Activated CD8-positive, alpha-beta T cell treated with anti-CD3 and anti-CD28 coated beads, Interleukin-2, amount 10 ng/mL, durations not matched to agents 7 days and 5 days (primary cell): ENCODE results near the gene HEATR3. TPM values are rescaled to one million over a fixed set of nuclear protein-coding genes. Genes with fewer than 3 reads are reported as not detected.

ENCODE experiments used
- ATAC-seq: fragments of 150-1000 bp; cut with Tn5 transposase; one replicate; pipeline ENCODE4 v1.10.0; 2021; ENCODE audit warnings: moderate library complexity
- CTCF ChIA-PET: fragments of 350-600 bp; sonication (Branson Sonifier 250); formaldehyde crosslinking; loops from one replicate; lab custom pipeline; 2021; ENCODE audit warnings: antibody characterized with exemption; lab: Charles Lee
- POLR2A ChIA-PET: fragments of 350-600 bp; sonication (Branson Sonifier 250); formaldehyde crosslinking; loops from one replicate; lab custom pipeline; 2021; ENCODE audit warnings: antibody characterized with exemption; lab: Charles Lee
- DNase-seq: peaks from one replicate; pipeline ENCODE4 v3.0.0-alpha.2; 2020
- H3K27ac Mint-ChIP-seq: one replicate; pipeline ENCODE4 v1.8.0; 2021; ENCODE audit warnings: mild to moderate bottlenecking, mixed read lengths
- H3K27me3 Mint-ChIP-seq: one replicate; pipeline ENCODE4 v1.8.0; 2021; ENCODE audit warnings: low read depth, mixed read lengths
- H3K36me3 Mint-ChIP-seq: one replicate; pipeline ENCODE4 v1.8.0; 2021; ENCODE audit warnings: low read depth, mixed read lengths
- H3K4me1 Mint-ChIP-seq: one replicate; pipeline ENCODE4 v1.8.0; 2021; ENCODE audit warnings: low read depth, mixed read lengths
- H3K4me3 Mint-ChIP-seq: one replicate; pipeline ENCODE4 v1.8.0; 2021; ENCODE audit warnings: mild to moderate bottlenecking, mixed read lengths
- H3K9me3 Mint-ChIP-seq: one replicate; pipeline ENCODE4 v1.8.0; 2022; ENCODE audit warnings: mixed read lengths; ENCODE audit not compliant: insufficient read depth
- total RNA-seq, 2 experiments: library from RNA; stranded (reverse); gene quantifications; one replicate each; pipeline ENCODE4 v1.2.3, GENCODE V29; 2021

Gene HEATR3
- total RNA-seq, 2 experiments from 2014 or later: 29.7 to 31.7 TPM

DNA sequence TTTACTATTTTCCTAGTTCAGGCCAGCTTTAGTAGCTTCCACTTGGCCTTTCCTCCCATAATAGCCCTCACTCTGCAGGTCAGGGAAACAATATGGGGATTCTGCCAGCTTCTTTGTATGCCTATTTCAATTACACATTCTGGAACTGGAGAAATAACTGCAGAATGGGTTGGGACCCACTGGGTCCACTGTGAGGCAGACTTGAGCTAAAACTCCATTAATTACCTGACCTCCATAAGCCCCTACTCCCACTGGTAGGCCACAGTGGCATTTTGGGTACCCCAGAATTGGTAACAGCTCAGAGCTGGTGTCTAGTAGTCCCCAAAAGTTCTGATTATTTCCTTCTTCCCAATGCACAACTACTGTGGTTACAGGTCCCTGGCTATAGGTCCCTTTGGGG, 70.6 kb downstream of the HEATR3 start:
- H3K9me3 Mint-ChIP-seq: no peaks in the 10 kb centered on the region
- ChIA-PET POLR2A (interaction anchor here (1.3 kb wide), 1 partner anchor 71 kb away, joined by 3 read pairs; the partner anchor contains the start of gene HEATR3), CTCF (interaction anchor here (1.1 to 3.5 kb wide), 5 partner anchors 12 to 218 kb away, joined by 3 to 36 read pairs (median 6); partner anchors contain the start of gene CNEP1R1)
- ATAC-seq (no peak), DNase-seq (no peak)
- H3K4me3 Mint-ChIP-seq: no peak overlapping the region
- no peaks in the 10 kb centered on the region for H3K36me3 Mint-ChIP-seq
- no peaks in the 10 kb centered on the region for H3K4me1 Mint-ChIP-seq
- H3K27ac Mint-ChIP-seq: no peak overlapping the region
- peaks cover 5% of the 10 kb centered on the region for H3K27me3 Mint-ChIP-seq

DNA sequence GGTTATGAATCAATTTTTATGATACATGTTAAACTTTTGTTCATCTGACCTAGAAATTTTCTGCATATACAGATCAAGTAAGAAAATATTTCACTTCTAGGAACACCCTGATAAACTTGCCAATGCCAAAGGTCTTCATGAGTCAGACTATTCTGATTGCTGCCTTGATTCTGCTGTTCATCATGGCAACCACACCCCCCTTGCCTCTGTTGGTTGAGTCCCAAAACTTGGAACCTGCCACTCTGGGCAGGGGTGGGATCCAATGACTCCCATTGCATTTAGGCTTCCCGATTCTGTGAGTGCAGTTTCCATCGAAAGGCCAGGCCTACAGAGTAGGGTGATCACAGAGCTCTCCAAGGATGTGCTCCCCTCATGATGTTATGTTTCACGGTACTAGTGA, 71.5 kb downstream of the HEATR3 start:
- POLR2A ChIA-PET: no interaction called here
- Mint-ChIP-seq H3K36me3 (no peaks in the 10 kb centered on the region), H3K9me3 (no peaks in the 10 kb centered on the region), H3K4me3 (no peak overlapping the region), H3K4me1 (no peaks in the 10 kb centered on the region), H3K27ac (no peak overlapping the region), H3K27me3 (peaks cover 3% of the 10 kb centered on the region)
- ATAC-seq (no peak), DNase-seq (no peak)
- CTCF ChIA-PET: interaction anchor here (0.6 to 0.9 kb wide), 2 partner anchors 73 to 217 kb away, joined by 3 read pairs; no protein-coding TSS in a partner anchor

DNA sequence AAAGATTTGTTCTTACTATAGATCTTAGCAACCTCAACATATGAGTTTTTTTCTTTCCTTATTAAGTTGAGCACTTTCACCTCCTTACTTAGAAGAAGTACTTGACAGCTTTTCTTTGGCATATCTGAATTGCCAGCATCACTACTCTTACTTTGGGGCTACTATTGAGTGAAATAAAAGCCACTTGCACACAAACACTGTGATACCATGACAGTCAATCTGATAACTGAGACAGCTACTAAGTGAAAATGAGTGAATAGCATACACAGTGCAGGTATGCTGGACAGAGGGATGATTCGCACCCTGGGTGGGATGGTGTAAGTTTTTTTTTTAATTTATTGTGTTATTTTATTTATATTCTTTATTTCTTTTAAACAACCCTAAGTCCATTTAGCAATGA, 73.8 kb downstream of the HEATR3 start:
- ChIA-PET POLR2A (no interaction called here), CTCF (interaction anchor here (0.5 kb wide), 1 partner anchor 1896 kb away, joined by 3 read pairs; no protein-coding TSS in a partner anchor)
- no peak overlapping the region for H3K4me3 Mint-ChIP-seq
- ATAC-seq: no peak
- H3K27ac Mint-ChIP-seq: no peak overlapping the region
- H3K9me3 Mint-ChIP-seq: no peaks in the 10 kb centered on the region
- H3K27me3 Mint-ChIP-seq: no peaks in the 10 kb centered on the region
- no peaks in the 10 kb centered on the region for H3K36me3 Mint-ChIP-seq
- DNase-seq: no peak
- H3K4me1 Mint-ChIP-seq: no peaks in the 10 kb centered on the region

DNA sequence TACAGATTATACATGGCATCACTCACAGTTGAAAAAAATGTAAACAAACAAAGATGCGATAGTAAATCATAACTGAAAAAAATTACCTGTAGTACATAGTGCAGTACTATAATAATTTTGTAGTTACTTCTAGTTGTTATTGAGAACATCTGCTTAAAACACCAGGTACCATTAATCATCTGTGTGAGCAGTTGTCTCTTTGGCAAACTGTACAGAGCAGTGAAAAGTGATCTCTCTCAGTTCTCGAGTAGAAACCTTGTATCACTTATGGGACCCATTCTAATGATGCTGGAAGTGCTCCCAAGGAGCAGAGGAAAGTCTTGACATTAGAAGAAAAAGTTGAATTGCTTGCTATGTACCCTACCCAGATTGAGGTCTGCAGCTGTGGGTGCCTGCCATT, 78.4 kb downstream of the HEATR3 start:
- ATAC-seq: no peak
- DNase-seq: no peak
- H3K4me1 Mint-ChIP-seq: no peaks in the 10 kb centered on the region
- CTCF ChIA-PET: interaction anchor here (1.0 kb wide), 1 partner anchor 66 kb away, joined by 4 read pairs; no protein-coding TSS in a partner anchor
- H3K36me3 Mint-ChIP-seq: no peaks in the 10 kb centered on the region
- H3K4me3 Mint-ChIP-seq: no peak overlapping the region
- no peaks in the 10 kb centered on the region for H3K9me3 Mint-ChIP-seq
- no peak overlapping the region for H3K27ac Mint-ChIP-seq
- POLR2A ChIA-PET: no interaction called here
- no peaks in the 10 kb centered on the region for H3K27me3 Mint-ChIP-seq

DNA sequence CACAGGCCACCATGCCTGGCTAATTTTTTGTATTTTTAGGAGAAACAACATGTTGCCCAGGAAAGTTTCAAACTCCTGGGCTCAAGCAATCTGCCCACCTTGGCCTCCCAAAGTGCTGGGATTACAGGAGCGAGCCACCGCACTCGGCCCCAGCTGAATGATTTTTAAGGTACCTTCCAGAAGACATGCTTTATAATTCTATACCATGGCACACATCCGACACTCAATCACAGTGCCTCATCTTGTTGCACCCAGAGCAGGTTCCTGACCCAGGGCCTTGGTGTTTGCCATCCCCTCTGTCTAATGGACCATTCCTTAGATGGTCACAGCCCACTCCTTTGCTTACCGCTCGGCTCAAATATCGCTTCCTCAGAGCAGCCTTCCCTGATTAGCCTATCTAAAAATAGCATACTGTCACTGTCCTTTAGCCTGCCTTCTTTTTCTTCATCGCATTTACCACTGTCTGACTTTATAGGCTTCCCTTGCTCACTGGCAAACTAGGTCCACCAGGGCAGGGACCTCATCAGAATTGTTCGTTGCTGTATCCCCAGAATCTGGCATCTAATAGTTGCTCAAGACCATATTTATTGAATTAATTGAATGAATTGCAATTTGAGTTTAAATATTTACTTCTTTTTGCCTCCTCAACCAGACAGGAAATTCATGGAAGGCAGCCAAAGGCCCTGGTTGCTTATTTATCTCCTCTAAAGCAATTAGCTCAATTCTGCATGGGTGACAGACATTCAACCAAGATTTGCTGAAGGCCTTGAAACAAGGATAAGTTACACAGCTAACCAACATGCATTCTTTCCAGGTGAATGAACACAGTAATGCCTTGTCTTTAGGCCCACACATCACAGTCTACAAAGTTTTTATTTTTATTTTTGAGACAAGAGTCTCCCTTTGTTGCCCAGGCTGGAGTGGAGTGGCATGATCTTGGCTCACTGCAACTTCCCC, 81.0 kb downstream of the HEATR3 start:
- H3K9me3 Mint-ChIP-seq: no peaks in the 10 kb centered on the region
- no peaks in the 10 kb centered on the region for H3K36me3 Mint-ChIP-seq
- peaks cover 7% of the 10 kb centered on the region for H3K4me1 Mint-ChIP-seq
- H3K27ac Mint-ChIP-seq: no peak overlapping the region
- ATAC-seq (no peak), DNase-seq (no peak)
- H3K27me3 Mint-ChIP-seq: no peaks in the 10 kb centered on the region
- CTCF ChIA-PET: interaction anchor here (0.6 to 2.0 kb wide), 3 partner anchors 79 to 635 kb away, joined by 3 to 7 read pairs (median 3); partner anchors contain the start of gene CNEP1R1
- no peak overlapping the region for H3K4me3 Mint-ChIP-seq
- POLR2A ChIA-PET: interaction anchor here (0.6 to 0.7 kb wide), 2 partner anchors 124 to 1878 kb away, joined by 3 read pairs; no protein-coding TSS in a partner anchor

DNA sequence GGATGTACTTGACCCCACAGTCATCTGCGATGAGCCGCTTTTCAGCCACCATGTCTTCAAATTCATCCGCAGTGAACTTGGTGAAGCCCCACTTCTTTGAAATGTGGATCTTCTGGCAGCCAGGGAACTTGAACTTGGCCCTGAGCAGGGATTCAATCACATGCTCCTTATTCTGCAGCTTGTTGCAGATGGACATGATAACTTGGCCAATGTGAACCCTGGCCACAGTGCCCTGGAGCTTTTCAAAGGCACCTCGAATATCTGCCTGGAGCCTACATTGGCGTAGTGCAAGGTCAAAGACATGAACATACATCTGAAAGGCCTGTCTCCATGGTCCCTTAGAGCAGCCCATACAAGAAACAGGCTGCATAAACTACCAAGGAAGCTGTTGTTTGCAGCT, 85.6 kb downstream of the HEATR3 start:
- DNase-seq: no peak
- ATAC-seq: no peak
- Mint-ChIP-seq H3K27me3 (no peaks in the 10 kb centered on the region), H3K36me3 (peaks cover 11% of the 10 kb centered on the region), H3K27ac (no peak overlapping the region), H3K9me3 (no peaks in the 10 kb centered on the region), H3K4me3 (peak overlapping the region; percentile 88), H3K4me1 (peaks cover 25% of the 10 kb centered on the region)
- ChIA-PET CTCF (interaction anchor here (0.8 to 2.5 kb wide), 12 partner anchors 9 to 734 kb away, joined by 3 to 20 read pairs (median 4); partner anchors contain the start of genes CNEP1R1 and HEATR3), POLR2A (interaction anchor here (1.0 to 1.8 kb wide), 4 partner anchors 14 to 44 kb away, joined by 3 to 5 read pairs (median 4); no protein-coding TSS in a partner anchor)

DNA sequence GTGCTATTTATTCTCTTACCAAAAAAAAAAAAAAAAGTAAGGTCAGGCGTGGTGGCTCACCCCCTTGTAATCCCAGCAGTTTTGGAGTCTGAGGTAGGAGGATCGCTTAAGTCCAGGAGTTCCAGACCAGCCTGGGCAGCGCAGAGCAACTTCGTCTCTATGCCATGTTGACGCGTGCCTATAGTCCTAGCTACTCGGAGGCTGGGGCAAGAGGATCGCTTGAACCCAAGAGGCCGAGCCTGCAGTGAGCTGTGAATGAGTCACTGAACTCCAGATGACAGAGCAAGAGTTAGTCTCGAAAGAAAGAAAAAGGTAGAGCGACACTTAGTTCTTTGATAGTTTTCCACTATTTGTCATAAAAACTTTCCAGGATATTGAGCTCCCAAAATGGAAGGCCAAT, 86.0 kb downstream of the HEATR3 start:
- DNase-seq (no peak), ATAC-seq (no peak)
- Mint-ChIP-seq H3K36me3 (peaks cover 13% of the 10 kb centered on the region), H3K9me3 (no peaks in the 10 kb centered on the region), H3K4me3 (peak overlapping the region; percentile 88), H3K27ac (peak overlapping the region; percentile 95), H3K4me1 (peaks cover 28% of the 10 kb centered on the region), H3K27me3 (no peaks in the 10 kb centered on the region)
- ChIA-PET CTCF (interaction anchor here (0.8 to 2.5 kb wide), 13 partner anchors 9 to 733 kb away, joined by 3 to 20 read pairs (median 4); partner anchors contain the start of genes CNEP1R1 and HEATR3), POLR2A (interaction anchor here (0.9 to 1.8 kb wide), 6 partner anchors 13 to 86 kb away, joined by 3 to 5 read pairs (median 4); partner anchors contain the start of gene HEATR3)

DNA sequence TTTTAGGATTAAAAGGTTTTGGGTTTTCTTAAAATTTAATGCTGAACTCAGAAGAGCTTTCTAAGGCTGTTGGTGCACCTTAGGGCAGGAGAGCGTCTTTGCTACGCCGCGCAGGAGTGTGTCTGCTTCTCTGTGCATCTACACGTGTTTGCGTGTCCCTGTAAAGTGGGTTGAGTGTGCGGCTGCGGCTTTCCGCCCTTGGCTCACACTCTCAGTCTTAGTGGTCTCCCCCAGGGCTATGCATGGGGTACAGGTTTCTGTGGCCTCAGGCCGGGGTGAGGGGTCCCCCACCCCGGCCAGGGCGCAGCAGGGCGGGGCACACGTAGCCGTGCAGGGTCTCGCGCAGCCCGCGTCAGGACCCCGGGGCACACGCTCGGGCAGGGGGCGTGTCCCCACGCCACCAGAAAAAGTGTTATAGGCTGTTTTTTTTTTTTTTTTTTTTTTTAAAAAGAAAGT, 86.6 kb downstream of the HEATR3 start:
- CTCF ChIA-PET: interaction anchor here (1.1 to 2.5 kb wide), 12 partner anchors 8 to 513 kb away, joined by 3 to 20 read pairs (median 4); partner anchors contain the start of genes CNEP1R1 and HEATR3
- no peaks in the 10 kb centered on the region for H3K27me3 Mint-ChIP-seq
- no peaks in the 10 kb centered on the region for H3K9me3 Mint-ChIP-seq
- H3K4me1 Mint-ChIP-seq: peaks cover 32% of the 10 kb centered on the region
- peak overlapping the region; percentile 88 for H3K4me3 Mint-ChIP-seq
- ATAC-seq (peak; percentile 54), DNase-seq (peak; percentile 86)
- POLR2A ChIA-PET: interaction anchor here (0.9 to 1.8 kb wide), 6 partner anchors 12 to 86 kb away, joined by 3 to 5 read pairs (median 4); partner anchors contain the start of gene HEATR3
- H3K27ac Mint-ChIP-seq: peak overlapping the region; percentile 95
- H3K36me3 Mint-ChIP-seq: peaks cover 17% of the 10 kb centered on the region

DNA sequence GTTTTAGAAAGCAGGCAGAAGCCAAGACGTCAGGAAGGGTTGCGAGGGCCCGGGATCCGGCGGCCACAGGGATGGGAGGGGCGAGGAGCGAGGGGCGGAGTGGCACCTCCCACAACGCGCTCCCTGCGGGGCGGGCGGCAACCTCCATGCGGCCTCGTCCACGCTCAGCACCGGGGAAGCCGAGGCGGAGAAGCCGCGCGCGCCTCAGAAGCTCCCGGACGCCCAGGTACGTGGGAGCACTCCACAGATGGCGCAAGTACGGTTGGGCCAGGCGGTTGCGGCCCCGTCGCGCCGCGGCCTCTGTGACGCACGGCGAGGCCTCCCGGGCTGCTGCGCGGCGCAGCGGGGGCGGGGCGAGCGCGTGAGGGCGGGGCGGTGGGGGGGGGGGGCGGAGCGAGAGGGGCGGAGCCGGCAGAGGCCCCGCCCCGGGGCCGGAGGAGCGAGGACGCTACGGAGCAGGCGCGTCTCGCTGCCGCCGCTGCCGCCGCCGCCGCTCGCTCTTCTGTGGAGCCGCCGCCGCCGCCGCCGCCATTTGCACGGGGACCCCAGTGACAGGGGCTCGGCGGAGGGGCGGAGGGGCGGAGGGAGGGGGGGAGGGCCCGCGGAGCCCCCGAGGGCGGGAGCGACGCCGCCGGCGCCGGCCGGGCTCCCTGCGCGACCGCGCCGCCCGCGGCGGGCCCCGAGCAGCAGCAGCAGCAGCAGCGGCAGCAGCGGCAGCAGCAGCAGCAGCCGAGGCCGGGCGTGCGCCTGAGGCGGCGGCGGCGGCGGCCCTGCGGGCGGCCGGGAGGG, 87.2 kb downstream of the HEATR3 start, which contains the start of gene TENT4B:
Gene TENT4B, plus strand, starts transcription at position 500 of the 789 bp plus-strand sequence. CDS start 316 bp downstream, outside the sequence.
- Mint-ChIP-seq H3K27me3 (no peaks in the 10 kb centered on the region), H3K9me3 (no peaks in the 10 kb centered on the region), H3K27ac (peak within 1 kb of the TSS; percentile 95), H3K4me3 (peak within 1 kb of the TSS; percentile 88), H3K4me1 (peaks cover 32% of the 10 kb centered on the region), H3K36me3 (peaks cover 17% of the 10 kb centered on the region)
- ChIA-PET CTCF (interaction anchor here (1.1 to 2.5 kb wide), 8 partner anchors 32 to 202 kb away, joined by 3 to 20 read pairs (median 6); partner anchors contain the start of genes CNEP1R1 and HEATR3), POLR2A (interaction anchor here (0.9 to 1.8 kb wide), 3 partner anchors 14 to 87 kb away, joined by 3 to 5 read pairs (median 4); partner anchors contain the start of gene HEATR3)
- peak; percentile 80 for ATAC-seq
- peak; percentile 91 for DNase-seq

DNA sequence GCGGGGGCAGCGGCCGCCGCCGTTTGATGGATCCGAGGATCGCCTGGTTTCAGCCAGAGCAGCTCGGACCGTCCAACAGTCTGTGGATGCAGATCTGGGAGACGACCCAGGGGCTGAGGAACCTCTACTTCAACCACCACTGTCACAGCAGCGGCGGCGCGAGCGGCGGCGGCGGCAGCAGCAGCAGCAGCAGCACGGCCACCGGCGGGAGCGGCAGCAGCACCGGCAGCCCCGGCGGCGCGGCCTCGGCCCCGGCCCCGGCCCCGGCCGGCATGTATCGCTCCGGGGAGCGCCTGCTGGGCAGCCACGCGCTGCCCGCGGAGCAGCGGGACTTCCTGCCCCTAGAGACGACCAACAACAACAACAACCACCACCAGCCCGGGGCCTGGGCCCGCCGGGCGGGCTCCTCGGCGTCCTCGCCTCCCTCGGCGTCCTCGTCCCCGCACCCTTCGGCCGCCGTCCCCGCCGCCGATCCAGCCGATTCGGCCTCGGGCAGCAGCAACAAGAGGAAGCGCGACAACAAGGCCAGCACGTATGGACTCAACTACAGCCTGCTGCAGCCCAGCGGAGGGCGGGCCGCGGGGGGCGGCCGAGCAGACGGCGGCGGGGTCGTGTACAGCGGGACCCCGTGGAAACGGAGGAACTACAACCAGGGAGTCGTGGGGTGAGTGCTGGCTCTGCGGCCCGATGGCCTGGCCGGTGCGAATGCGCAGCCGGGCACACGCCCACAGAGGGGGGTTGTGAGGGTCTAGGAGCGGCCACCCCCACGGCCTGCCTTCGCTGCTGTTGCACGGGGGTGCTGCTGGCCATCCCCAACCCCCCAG, 88.0 kb downstream of the HEATR3 start:
- Mint-ChIP-seq H3K4me1 (peaks cover 38% of the 10 kb centered on the region), H3K27ac (peak overlapping the region; percentile 68), H3K9me3 (no peaks in the 10 kb centered on the region), H3K36me3 (peaks cover 21% of the 10 kb centered on the region), H3K4me3 (peak overlapping the region; percentile 75), H3K27me3 (no peaks in the 10 kb centered on the region)
- DNase-seq (peak; percentile 50), ATAC-seq (peak; percentile 24)
- CTCF ChIA-PET: no interaction called here
- POLR2A ChIA-PET: no interaction called here
